NK-92 treated with Interleukin-12 subunit alpha and Interleukin-12 subunit beta, amount 100 ng/mL, for 24 hours (cell line): ENCODE measurements around the gene MYT1.
"Not testable (repeated sequence)": the region's sequence is repeated elsewhere in the genome, so short reads cannot be mapped to it uniquely, and the experiment has no call there.

ENCODE experiments used
- DNase-seq: peaks from one replicate; lab custom pipeline; 2025; lab: John Stamatoyannopoulos, UW

The MYT1 gene

GRCh38 chr20:64276817-64277216 lies 112.6 kb downstream of the MYT1 start:
- DNase-seq, result no peak

GRCh38 chr20:64277571-64278316 lies 113.5 kb downstream of the MYT1 start:
- DNase-seq, result no peak

- no peak for DNase-seq
These were observed 114.0 kb downstream of the MYT1 start for GRCh38 chr20:64278317-64278681.

GRCh38 chr20:64279826-64280459 lies 115.7 kb downstream of the MYT1 start:
- no peak for DNase-seq

GRCh38 chr20:64280460-64280843 lies 116.2 kb downstream of the MYT1 start:
- DNase-seq, result no peak

- DNase-seq, result no peak
These were observed 119.4 kb downstream of the MYT1 start for GRCh38 chr20:64283646-64284045.

- DNase-seq, result peak; percentile 54
These were observed 121.6 kb downstream of the MYT1 start for GRCh38 chr20:64285579-64286446.

GRCh38 chr20:64286447-64287263 lies 122.4 kb downstream of the MYT1 start:
- DNase-seq, result peak; percentile 37

GRCh38 chr20:64287264-64287590 lies 123.0 kb downstream of the MYT1 start:
- DNase-seq, result not testable (repeated sequence)
